Osteoblast (primary cell): ENCODE results near the gene MASP1. TPM values are rescaled to one million over a fixed set of nuclear protein-coding genes. Genes with fewer than 3 reads are reported as not detected.

Experiments
- DNase-seq: peaks from one replicate; pipeline ENCODE4 v3.0.0; 2011; ENCODE audit warnings: low spot score, mixed read lengths; ENCODE audit not compliant: insufficient read length; ENCODE audit errors: missing footprints
- H2AFZ ChIP-seq: 2 replicates; pipeline ENCODE4 v1.6.0; 2011; ENCODE audit warnings: mild to moderate bottlenecking, low read length
- H3K27ac ChIP-seq: 2 replicates; pipeline ENCODE4 v1.5.1; 2011; ENCODE audit warnings: mild to moderate bottlenecking, low read depth, low read length, moderate library complexity
- H3K27me3 ChIP-seq: 2 replicates; pipeline ENCODE4 v1.6.0; 2012; ENCODE audit warnings: mild to moderate bottlenecking, control low read depth, inconsistent platforms, low read length, moderate library complexity; ENCODE audit not compliant: insufficient read depth
- H3K36me3 ChIP-seq: 2 replicates; pipeline ENCODE4 v1.5.1; 2011; ENCODE audit warnings: mild to moderate bottlenecking, low read length, control low read depth, moderate library complexity; ENCODE audit not compliant: insufficient read depth
- H3K4me1 ChIP-seq: 2 replicates; pipeline ENCODE4 v1.5.1; 2011; ENCODE audit warnings: mild to moderate bottlenecking, low read length, control low read depth, moderate library complexity; ENCODE audit not compliant: insufficient read depth
- H3K4me2 ChIP-seq: 2 replicates; pipeline ENCODE4 v1.6.0; 2011; ENCODE audit warnings: mild to moderate bottlenecking, low read length; ENCODE audit not compliant: insufficient read depth
- H3K4me3 ChIP-seq: fragments of 200-600 bp; sonication (generic); 3 replicates; pipeline ENCODE4 v1.5.1; 2012; ENCODE audit warnings: mild to moderate bottlenecking, low read length, inconsistent platforms; ENCODE audit not compliant: insufficient read depth
- H3K79me2 ChIP-seq: 2 replicates; pipeline ENCODE4 v1.6.0; 2012; ENCODE audit warnings: mild to moderate bottlenecking, low read length, control low read depth, inconsistent platforms; ENCODE audit not compliant: insufficient read depth
- H3K9me3 ChIP-seq: 2 replicates; pipeline ENCODE4 v1.5.1; 2011; ENCODE audit warnings: low read depth, low read length, control low read depth
- H4K20me1 ChIP-seq: 2 replicates; pipeline ENCODE4 v1.6.0; 2012; ENCODE audit warnings: mild to moderate bottlenecking, low read length, control low read depth; ENCODE audit not compliant: insufficient read depth
- CTCF ChIP-seq: IDR thresholded peaks from 2 replicates; pipeline ENCODE4 v1.5.1; 2011; ENCODE audit warnings: mild to moderate bottlenecking, low read depth, low read length, moderate library complexity; ENCODE audit errors: extremely low read depth
- total RNA-seq: library from RNA; depleted of rRNA; stranded (reverse); fragments of >200 nt; gene quantifications from 2 replicates; pipeline ENCODE4 v1.2.3, GENCODE V29; 2012

MASP1 gene
- total RNA-seq, 1 donor: 1.4 TPM

DNA sequence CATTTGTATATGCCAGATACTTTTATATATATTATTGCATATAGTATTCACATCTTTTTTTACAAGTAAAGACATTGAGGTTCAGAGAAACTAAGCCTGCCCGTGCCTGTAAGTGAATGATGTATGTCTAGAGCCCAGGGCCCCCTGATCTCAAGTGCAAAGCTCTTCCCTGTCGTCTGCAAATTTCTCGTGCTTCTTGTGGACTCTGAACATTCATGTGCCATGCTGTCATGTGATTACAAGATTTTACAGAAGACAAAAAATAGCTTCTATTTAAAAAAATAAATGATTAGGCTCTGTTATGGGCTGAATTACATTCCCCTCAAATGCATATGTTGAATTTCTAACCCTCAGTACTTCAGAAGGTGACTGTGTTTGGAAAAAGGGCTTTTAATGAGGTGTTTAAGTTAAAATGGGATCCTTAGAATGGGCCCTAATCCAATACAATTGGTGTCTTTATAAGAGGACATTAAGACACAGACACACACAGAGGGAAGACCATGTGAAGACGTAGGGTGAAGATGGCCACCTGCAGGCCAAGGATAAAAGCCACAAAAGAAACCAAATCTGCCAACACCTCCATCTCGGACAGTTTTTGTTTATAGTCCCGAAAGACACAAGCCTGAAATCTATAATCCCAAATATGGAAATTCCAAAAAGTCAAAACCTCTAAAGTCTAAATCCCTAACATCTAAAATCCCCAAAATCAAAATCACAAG, 3.9 kb upstream of the MASP1 start:
- Histone ChIP-seq H3K4me3 (no peak overlapping the region), H3K4me1 (peaks cover 12% of the 10 kb centered on the region), H3K79me2 (no peaks in the 10 kb centered on the region), H2AFZ (no peak overlapping the region), H4K20me1 (no peaks in the 10 kb centered on the region), H3K36me3 (no peaks in the 10 kb centered on the region), H3K27me3 (no peaks in the 10 kb centered on the region), H3K27ac (no peak overlapping the region), H3K9me3 (no peaks in the 10 kb centered on the region), H3K4me2 (no peak overlapping the region)
- TF ChIP-seq CTCF: peak; percentile 25
- DNase-seq: no peak

- Histone ChIP-seq H2AFZ (no peak overlapping the region), H3K27me3 (no peaks in the 10 kb centered on the region), H3K36me3 (no peaks in the 10 kb centered on the region), H3K9me3 (no peaks in the 10 kb centered on the region), H4K20me1 (no peaks in the 10 kb centered on the region), H3K4me3 (no peak overlapping the region), H3K4me1 (peaks cover 13% of the 10 kb centered on the region), H3K27ac (no peak overlapping the region), H3K4me2 (no peak overlapping the region), H3K79me2 (no peaks in the 10 kb centered on the region)
- no peak for DNase-seq
- no peak for TF ChIP-seq CTCF
These were observed 2.2 kb upstream of the MASP1 start for GRCh38 chr3:187293516-187294430.

DNA sequence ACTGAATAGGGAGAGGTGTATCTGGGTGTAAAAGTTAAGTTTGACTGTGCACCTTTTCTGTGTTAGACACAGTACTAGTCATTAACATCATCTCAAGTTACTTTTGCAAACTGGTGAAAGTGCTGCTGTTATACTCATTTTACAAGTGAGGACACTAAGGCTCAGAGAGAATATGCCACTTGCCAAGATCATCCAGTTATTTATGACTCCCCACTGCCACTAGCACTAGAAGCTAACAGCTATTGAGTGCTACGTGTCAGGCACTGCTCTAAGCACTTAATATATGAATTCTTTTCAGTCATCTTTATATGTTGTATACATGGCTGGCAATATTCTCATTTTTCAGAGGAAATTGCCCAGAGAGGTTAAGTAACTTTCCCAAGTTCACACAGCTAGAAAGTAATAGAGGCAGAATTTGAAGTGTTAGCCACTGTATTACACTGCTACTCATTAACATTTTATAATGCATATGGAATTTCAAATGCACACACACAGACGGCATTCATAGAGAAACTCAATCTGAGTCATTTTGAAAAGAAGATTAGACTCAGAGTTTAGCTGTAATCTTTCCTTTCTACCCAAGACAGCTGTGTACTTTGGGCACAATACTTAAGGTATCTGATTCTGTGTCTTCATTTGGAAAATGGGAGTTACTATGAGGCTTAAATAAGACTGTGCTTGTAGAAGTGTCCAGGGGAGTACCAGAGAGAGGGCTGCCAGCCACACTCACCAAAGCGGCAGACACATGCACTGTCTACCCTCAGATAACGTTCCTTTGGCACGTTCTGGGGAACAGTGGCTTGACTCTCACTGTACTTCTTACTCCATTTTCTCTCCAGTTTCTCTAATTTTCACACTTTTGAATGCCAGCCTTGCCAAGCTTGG, 1.3 kb upstream of the MASP1 start:
- no peak for DNase-seq
- Histone ChIP-seq H3K4me3 (no peak overlapping the region), H3K4me2 (no peak overlapping the region), H4K20me1 (no peaks in the 10 kb centered on the region), H2AFZ (no peak overlapping the region), H3K79me2 (no peaks in the 10 kb centered on the region), H3K4me1 (peaks cover 13% of the 10 kb centered on the region), H3K9me3 (no peaks in the 10 kb centered on the region), H3K36me3 (no peaks in the 10 kb centered on the region), H3K27me3 (no peaks in the 10 kb centered on the region), H3K27ac (no peak overlapping the region)
- no peak for TF ChIP-seq CTCF
